ENCODE results near the gene PRR19. TPM values are rescaled to one million over a fixed set of nuclear protein-coding genes. Genes with fewer than 3 reads are reported as not detected.
A peak's percentile ranks its signal among the peaks of the same experiment; 100 is the strongest.

Gene PRR19
- total RNA-seq, 1 donor from 2014 or later: 1.3 TPM

GRCh38 chr19:42271861-42272534, 29.9 kb upstream of the PRR19 start:
- TF ChIP-seq, protein P1, sequence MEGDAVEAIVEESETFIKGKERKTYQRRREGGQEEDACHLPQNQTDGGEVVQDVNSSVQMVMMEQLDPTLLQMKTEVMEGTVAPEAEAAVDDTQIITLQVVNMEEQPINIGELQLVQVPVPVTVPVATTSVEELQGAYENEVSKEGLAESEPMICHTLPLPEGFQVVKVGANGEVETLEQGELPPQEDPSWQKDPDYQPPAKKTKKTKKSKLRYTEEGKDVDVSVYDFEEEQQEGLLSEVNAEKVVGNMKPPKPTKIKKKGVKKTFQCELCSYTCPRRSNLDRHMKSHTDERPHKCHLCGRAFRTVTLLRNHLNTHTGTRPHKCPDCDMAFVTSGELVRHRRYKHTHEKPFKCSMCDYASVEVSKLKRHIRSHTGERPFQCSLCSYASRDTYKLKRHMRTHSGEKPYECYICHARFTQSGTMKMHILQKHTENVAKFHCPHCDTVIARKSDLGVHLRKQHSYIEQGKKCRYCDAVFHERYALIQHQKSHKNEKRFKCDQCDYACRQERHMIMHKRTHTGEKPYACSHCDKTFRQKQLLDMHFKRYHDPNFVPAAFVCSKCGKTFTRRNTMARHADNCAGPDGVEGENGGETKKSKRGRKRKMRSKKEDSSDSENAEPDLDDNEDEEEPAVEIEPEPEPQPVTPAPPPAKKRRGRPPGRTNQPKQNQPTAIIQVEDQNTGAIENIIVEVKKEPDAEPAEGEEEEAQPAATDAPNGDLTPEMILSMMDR (IDR thresholded peaks at IDR 0.05; ENCODE audit: insufficient read depth, low read depth, low read length): no peak
- no peak overlapping the region for H3K4me3 Mint-ChIP-seq (ENCODE audit: unreplicated experiment)
- Histone ChIP-seq H4K20me1 (ENCODE audit: insufficient read depth, low read length) (peaks cover 29% of the 10 kb centered on the region), H3K79me2 (ENCODE audit: insufficient read depth, low read length) (peaks cover 77% of the 10 kb centered on the region), H3K9ac (ENCODE audit: low read length) (peak overlapping the region; percentile 95), H3K36me3 (ENCODE audit: insufficient read depth, low read length) (peaks cover 6% of the 10 kb centered on the region), H3K4me1 (ENCODE audit: insufficient read depth, low read length) (peaks cover 35% of the 10 kb centered on the region), H3K27ac (ENCODE audit: low read depth, low read length) (no peak overlapping the region), H2AFZ (ENCODE audit: low read depth, low read length) (no peak overlapping the region), H3K4me2 (ENCODE audit: low read length) (no peak overlapping the region), H3K4me3 (ENCODE audit: insufficient read depth, low read depth, low read length) (no peak overlapping the region), H3K27me3 (ENCODE audit: insufficient read depth, low read length) (no peaks in the 10 kb centered on the region), H3K9me3 (ENCODE audit: insufficient read depth, low read depth, low read length) (no peaks in the 10 kb centered on the region)
- DNase-seq (ENCODE audit: low read depth) (no peak), FAIRE-seq (no peak)
- no peaks in the 10 kb centered on the region for H3K27me3 Mint-ChIP-seq (ENCODE audit: low read depth, unreplicated experiment)
- H3K9me3 Mint-ChIP-seq (ENCODE audit: unreplicated experiment): no peaks in the 10 kb centered on the region
- peak overlapping the region; percentile 20 for H3K27ac Mint-ChIP-seq (ENCODE audit: unreplicated experiment)
- H3K36me3 Mint-ChIP-seq (ENCODE audit: low read depth, unreplicated experiment): peaks cover 14% of the 10 kb centered on the region
- peaks cover 32% of the 10 kb centered on the region for H3K4me1 Mint-ChIP-seq (ENCODE audit: low read depth, unreplicated experiment)

- H3K4me2 ChIP-seq (ENCODE audit: low read length): no peak overlapping the region
- Mint-ChIP-seq H3K9me3 (ENCODE audit: unreplicated experiment) (no peaks in the 10 kb centered on the region), H3K27ac (ENCODE audit: unreplicated experiment) (no peak overlapping the region), H3K36me3 (ENCODE audit: low read depth, unreplicated experiment) (peaks cover 14% of the 10 kb centered on the region), H3K4me3 (ENCODE audit: unreplicated experiment) (no peak overlapping the region), H3K4me1 (ENCODE audit: low read depth, unreplicated experiment) (peaks cover 34% of the 10 kb centered on the region), H3K27me3 (ENCODE audit: low read depth, unreplicated experiment) (no peaks in the 10 kb centered on the region)
- no peaks in the 10 kb centered on the region for H3K27me3 ChIP-seq (ENCODE audit: insufficient read depth, low read length)
- peaks cover 34% of the 10 kb centered on the region for H4K20me1 ChIP-seq (ENCODE audit: insufficient read depth, low read length)
- H3K4me3 ChIP-seq (ENCODE audit: insufficient read depth, low read depth, low read length): no peak overlapping the region
- TF ChIP-seq EZH2 (IDR thresholded peaks at IDR 0.05; ENCODE audit: insufficient read depth, low read length): no peak
- TF ChIP-seq, protein P1 (IDR thresholded peaks at IDR 0.05; ENCODE audit: insufficient read depth, low read depth, low read length): no peak
- peaks cover 39% of the 10 kb centered on the region for H3K4me1 ChIP-seq (ENCODE audit: insufficient read depth, low read length)
- H3K27ac ChIP-seq (ENCODE audit: low read depth, low read length): no peak overlapping the region
- H3K9ac ChIP-seq (ENCODE audit: low read length): no peak overlapping the region
- H2AFZ ChIP-seq (ENCODE audit: low read depth, low read length): no peak overlapping the region
- no peaks in the 10 kb centered on the region for H3K9me3 ChIP-seq (ENCODE audit: insufficient read depth, low read depth, low read length)
- FAIRE-seq (no peak), DNase-seq (ENCODE audit: low read depth) (no peak)
- H3K36me3 ChIP-seq (ENCODE audit: insufficient read depth, low read length): peaks cover 6% of the 10 kb centered on the region
- peaks cover 82% of the 10 kb centered on the region for H3K79me2 ChIP-seq (ENCODE audit: insufficient read depth, low read length)
Observed at GRCh38 chr19:42272535-42272897, 29.4 kb upstream of the PRR19 start.

- no peaks in the 10 kb centered on the region for H3K9me3 ChIP-seq (ENCODE audit: insufficient read depth, low read depth, low read length)
- peaks cover 14% of the 10 kb centered on the region for H3K36me3 Mint-ChIP-seq (ENCODE audit: low read depth, unreplicated experiment)
- TF ChIP-seq, protein P1 (IDR thresholded peaks at IDR 0.05; ENCODE audit: insufficient read depth, low read depth, low read length): no peak
- no peak for TF ChIP-seq EZH2 (IDR thresholded peaks at IDR 0.05; ENCODE audit: insufficient read depth, low read length)
- H3K9ac ChIP-seq (ENCODE audit: low read length): no peak overlapping the region
- H3K4me2 ChIP-seq (ENCODE audit: low read length): no peak overlapping the region
- H3K27me3 Mint-ChIP-seq (ENCODE audit: low read depth, unreplicated experiment): no peaks in the 10 kb centered on the region
- H3K27me3 ChIP-seq (ENCODE audit: insufficient read depth, low read length): no peaks in the 10 kb centered on the region
- peaks cover 33% of the 10 kb centered on the region for H3K4me1 Mint-ChIP-seq (ENCODE audit: low read depth, unreplicated experiment)
- peaks cover 40% of the 10 kb centered on the region for H3K4me1 ChIP-seq (ENCODE audit: insufficient read depth, low read length)
- H2AFZ ChIP-seq (ENCODE audit: low read depth, low read length): no peak overlapping the region
- H3K79me2 ChIP-seq (ENCODE audit: insufficient read depth, low read length): peaks cover 87% of the 10 kb centered on the region
- H3K36me3 ChIP-seq (ENCODE audit: insufficient read depth, low read length): peaks cover 6% of the 10 kb centered on the region
- no peak overlapping the region for H3K27ac Mint-ChIP-seq (ENCODE audit: unreplicated experiment)
- H3K9me3 Mint-ChIP-seq (ENCODE audit: unreplicated experiment): no peaks in the 10 kb centered on the region
- H4K20me1 ChIP-seq (ENCODE audit: insufficient read depth, low read length): peaks cover 39% of the 10 kb centered on the region
- FAIRE-seq (no peak), DNase-seq (ENCODE audit: low read depth) (no peak)
- no peak overlapping the region for H3K4me3 Mint-ChIP-seq (ENCODE audit: unreplicated experiment)
- no peak overlapping the region for H3K4me3 ChIP-seq (ENCODE audit: insufficient read depth, low read depth, low read length)
- H3K27ac ChIP-seq (ENCODE audit: low read depth, low read length): no peak overlapping the region
Observed at GRCh38 chr19:42272989-42273406, 28.9 kb upstream of the PRR19 start.
